ENCODE measurements around the gene ZSWIM4.

The ZSWIM4 gene

GRCh38 chr19:13823901-13824300 is 28.7 kb downstream of the ZSWIM4 start:
- H3K27ac ChIP-seq: no peak overlapping the region
- no peak for TF ChIP-seq CTCF (IDR thresholded peaks at IDR 0.05)
- no peak for TF ChIP-seq ZFX (IDR thresholded peaks at IDR 0.05; ENCODE audit: borderline replicate concordance)

- TF ChIP-seq CTCF (IDR thresholded peaks at IDR 0.05) (no peak), ZFX (IDR thresholded peaks at IDR 0.05; ENCODE audit: borderline replicate concordance) (no peak)
- no peak overlapping the region for H3K27ac ChIP-seq
These were observed 29.5 kb downstream of the ZSWIM4 start for GRCh38 chr19:13824703-13825102.

- no peak for TF ChIP-seq ZFX (IDR thresholded peaks at IDR 0.05; ENCODE audit: borderline replicate concordance)
- TF ChIP-seq CTCF (IDR thresholded peaks at IDR 0.05): no peak
- H3K27ac ChIP-seq: peak overlapping the region; percentile 80
These were observed 30.5 kb downstream of the ZSWIM4 start for GRCh38 chr19:13825489-13826441.

- no peak for TF ChIP-seq ZFX (IDR thresholded peaks at IDR 0.05; ENCODE audit: borderline replicate concordance)
- TF ChIP-seq CTCF (IDR thresholded peaks at IDR 0.05): no peak
- H3K27ac ChIP-seq: peak overlapping the region; percentile 80
These were observed 31.5 kb downstream of the ZSWIM4 start for GRCh38 chr19:13826652-13827235.

- peak overlapping the region; percentile 80; the same call in 1 of the 2 replicates for H3K27ac ChIP-seq
These were observed 32.4 kb downstream of the ZSWIM4 start for GRCh38 chr19:13827656-13828055.

GRCh38 chr19:13830114-13830740 is 35.0 kb downstream of the ZSWIM4 start:
- TF ChIP-seq ZFX (IDR thresholded peaks at IDR 0.05; ENCODE audit: borderline replicate concordance): no peak
- TF ChIP-seq CTCF (IDR thresholded peaks at IDR 0.05): no peak
- no peak overlapping the region for H3K27ac ChIP-seq

More at GRCh38 chr19:13827656-13828055, 32.4 kb downstream of the ZSWIM4 start:
- no peak for TF ChIP-seq ZFX (IDR thresholded peaks at IDR 0.05; ENCODE audit: borderline replicate concordance)
- no peak for TF ChIP-seq CTCF (IDR thresholded peaks at IDR 0.05)
